ENCODE measurements around the gene AXDND1. TPM values are rescaled to one million over a fixed set of nuclear protein-coding genes. Genes with fewer than 3 reads are reported as not detected.

AXDND1 gene
- total RNA-seq, 4 donors from 2014 or later: not detected

GRCh38 chr1:179376223-179376622, 10.5 kb downstream of the AXDND1 start:
- H3K9me3 ChIP-seq: no peaks in the 10 kb centered on the region
- no peaks in the 10 kb centered on the region for H3K27me3 ChIP-seq
- TF ChIP-seq POLR2A (IDR thresholded peaks at IDR 0.05): no peak
- TF ChIP-seq, protein P1, sequence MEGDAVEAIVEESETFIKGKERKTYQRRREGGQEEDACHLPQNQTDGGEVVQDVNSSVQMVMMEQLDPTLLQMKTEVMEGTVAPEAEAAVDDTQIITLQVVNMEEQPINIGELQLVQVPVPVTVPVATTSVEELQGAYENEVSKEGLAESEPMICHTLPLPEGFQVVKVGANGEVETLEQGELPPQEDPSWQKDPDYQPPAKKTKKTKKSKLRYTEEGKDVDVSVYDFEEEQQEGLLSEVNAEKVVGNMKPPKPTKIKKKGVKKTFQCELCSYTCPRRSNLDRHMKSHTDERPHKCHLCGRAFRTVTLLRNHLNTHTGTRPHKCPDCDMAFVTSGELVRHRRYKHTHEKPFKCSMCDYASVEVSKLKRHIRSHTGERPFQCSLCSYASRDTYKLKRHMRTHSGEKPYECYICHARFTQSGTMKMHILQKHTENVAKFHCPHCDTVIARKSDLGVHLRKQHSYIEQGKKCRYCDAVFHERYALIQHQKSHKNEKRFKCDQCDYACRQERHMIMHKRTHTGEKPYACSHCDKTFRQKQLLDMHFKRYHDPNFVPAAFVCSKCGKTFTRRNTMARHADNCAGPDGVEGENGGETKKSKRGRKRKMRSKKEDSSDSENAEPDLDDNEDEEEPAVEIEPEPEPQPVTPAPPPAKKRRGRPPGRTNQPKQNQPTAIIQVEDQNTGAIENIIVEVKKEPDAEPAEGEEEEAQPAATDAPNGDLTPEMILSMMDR (IDR thresholded peaks at IDR 0.05 in 4 of 5, conservative IDR thresholded peaks at IDR 0.05 in 1 of 5): no peak
- DNase-seq (no peak), ATAC-seq (no peak)
- H3K36me3 ChIP-seq: no peaks in the 10 kb centered on the region
- H3K4me3 ChIP-seq: no peak overlapping the region
- intact Hi-C loops (cut with DNase I; ENCODE audit: low total_unique reads): no loop called here
- no peaks in the 10 kb centered on the region for H3K4me1 ChIP-seq
- H3K27ac ChIP-seq: no peak overlapping the region
- in situ Hi-C loops (cut with MboI; ENCODE audit: low sequenced_read_pairs in 4 of 4): loop anchor here in 2 of 4 donors (10.0 to 25.0 kb wide), 3 partner anchors 111 to 614 kb away; no protein-coding TSS in a partner anchor

GRCh38 chr1:179380299-179380698, 14.5 kb downstream of the AXDND1 start:
- Histone ChIP-seq H3K4me3 (no peak overlapping the region), H3K27ac (no peak overlapping the region), H3K4me1 (no peaks in the 10 kb centered on the region), H3K9me3 (no peaks in the 10 kb centered on the region), H3K36me3 (no peaks in the 10 kb centered on the region), H3K27me3 (no peaks in the 10 kb centered on the region)
- in situ Hi-C loops (cut with MboI; ENCODE audit: low sequenced_read_pairs in 4 of 4) (loop anchor here in 1 of 4 donors (25.0 kb wide), 1 partner anchor 618 kb away; no protein-coding TSS in a partner anchor), intact Hi-C loops (cut with DNase I; ENCODE audit: low total_unique reads) (no loop called here)
- TF ChIP-seq, protein P1 (IDR thresholded peaks at IDR 0.05 in 4 of 5, conservative IDR thresholded peaks at IDR 0.05 in 1 of 5): no peak
- no peak for TF ChIP-seq POLR2A (IDR thresholded peaks at IDR 0.05)
- ATAC-seq (no peak), DNase-seq (no peak)

DNA sequence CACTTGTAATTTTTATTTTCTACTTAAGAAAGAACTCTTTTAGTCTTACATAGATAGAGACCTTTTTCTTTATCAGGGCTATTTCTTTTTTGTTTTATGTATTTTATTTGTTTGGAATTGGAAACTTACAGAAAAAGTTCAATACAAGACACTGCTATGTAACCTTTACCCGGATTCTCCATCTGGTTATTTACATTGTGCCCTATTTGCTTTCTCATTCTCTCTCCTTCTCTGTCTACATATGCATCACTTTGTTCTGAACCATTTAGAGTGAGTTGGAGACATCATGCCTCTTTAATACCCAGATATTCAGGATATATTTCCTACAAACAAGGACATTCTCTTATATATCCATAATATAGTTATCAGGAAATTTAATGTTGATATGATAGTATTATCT, 18.3 kb downstream of the AXDND1 start:
- Histone ChIP-seq H3K4me3 (no peak overlapping the region), H3K9me3 (no peaks in the 10 kb centered on the region), H3K27me3 (no peaks in the 10 kb centered on the region), H3K27ac (no peak overlapping the region), H3K36me3 (no peaks in the 10 kb centered on the region), H3K4me1 (no peaks in the 10 kb centered on the region)
- in situ Hi-C loops (cut with MboI; ENCODE audit: low sequenced_read_pairs in 4 of 4): loop anchor here in 1 of 4 donors (25.0 kb wide), 1 partner anchor 622 kb away; no protein-coding TSS in a partner anchor
- ATAC-seq (no peak), DNase-seq (no peak)
- TF ChIP-seq POLR2A (IDR thresholded peaks at IDR 0.05): no peak
- TF ChIP-seq, protein P1 (IDR thresholded peaks at IDR 0.05 in 4 of 5, conservative IDR thresholded peaks at IDR 0.05 in 1 of 5): no peak
- intact Hi-C loops (cut with DNase I; ENCODE audit: low total_unique reads): no loop called here

GRCh38 chr1:179385510-179385909, 19.7 kb downstream of the AXDND1 start:
- in situ Hi-C loops (cut with MboI; ENCODE audit: low sequenced_read_pairs in 4 of 4): loop anchor here in 1 of 4 donors (25.0 kb wide), 1 partner anchor 623 kb away; no protein-coding TSS in a partner anchor
- DNase-seq: no peak

More at GRCh38 chr1:179385510-179385909, 19.7 kb downstream of the AXDND1 start:
- intact Hi-C loops (cut with DNase I; ENCODE audit: low total_unique reads): no loop called here
- Histone ChIP-seq H3K4me3 (no peak overlapping the region), H3K9me3 (no peaks in the 10 kb centered on the region), H3K27ac (no peak overlapping the region), H3K4me1 (no peaks in the 10 kb centered on the region), H3K27me3 (no peaks in the 10 kb centered on the region), H3K36me3 (no peaks in the 10 kb centered on the region)
- no peak for TF ChIP-seq POLR2A (IDR thresholded peaks at IDR 0.05)
- TF ChIP-seq, protein P1 (IDR thresholded peaks at IDR 0.05 in 4 of 5, conservative IDR thresholded peaks at IDR 0.05 in 1 of 5): no peak
- ATAC-seq: no peak

Data from gastrocnemius medialis (tissue), 4 donors.